ENCODE results near the gene ZEB2.

The ZEB2 gene

DNA sequence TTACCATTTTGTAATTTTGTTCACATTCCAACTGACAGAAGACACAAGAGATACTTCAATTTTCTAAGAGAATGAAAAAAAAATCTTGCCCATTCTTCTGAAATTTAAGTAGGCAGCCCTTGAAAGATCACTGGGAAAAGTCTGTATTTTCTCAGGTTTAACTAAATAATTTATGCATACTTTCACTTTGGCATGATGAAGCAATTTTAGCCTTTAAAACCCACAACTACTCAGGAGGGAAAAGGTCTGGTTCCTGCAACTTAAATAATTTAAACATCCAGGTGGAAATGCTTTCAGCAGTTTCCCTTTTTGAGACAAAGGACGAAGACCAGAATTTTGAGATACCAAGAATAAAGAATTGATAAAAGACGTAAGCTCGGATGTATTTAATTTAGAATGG is 61.4 kb downstream of the ZEB2 start:
- TF ChIP-seq, protein P1, sequence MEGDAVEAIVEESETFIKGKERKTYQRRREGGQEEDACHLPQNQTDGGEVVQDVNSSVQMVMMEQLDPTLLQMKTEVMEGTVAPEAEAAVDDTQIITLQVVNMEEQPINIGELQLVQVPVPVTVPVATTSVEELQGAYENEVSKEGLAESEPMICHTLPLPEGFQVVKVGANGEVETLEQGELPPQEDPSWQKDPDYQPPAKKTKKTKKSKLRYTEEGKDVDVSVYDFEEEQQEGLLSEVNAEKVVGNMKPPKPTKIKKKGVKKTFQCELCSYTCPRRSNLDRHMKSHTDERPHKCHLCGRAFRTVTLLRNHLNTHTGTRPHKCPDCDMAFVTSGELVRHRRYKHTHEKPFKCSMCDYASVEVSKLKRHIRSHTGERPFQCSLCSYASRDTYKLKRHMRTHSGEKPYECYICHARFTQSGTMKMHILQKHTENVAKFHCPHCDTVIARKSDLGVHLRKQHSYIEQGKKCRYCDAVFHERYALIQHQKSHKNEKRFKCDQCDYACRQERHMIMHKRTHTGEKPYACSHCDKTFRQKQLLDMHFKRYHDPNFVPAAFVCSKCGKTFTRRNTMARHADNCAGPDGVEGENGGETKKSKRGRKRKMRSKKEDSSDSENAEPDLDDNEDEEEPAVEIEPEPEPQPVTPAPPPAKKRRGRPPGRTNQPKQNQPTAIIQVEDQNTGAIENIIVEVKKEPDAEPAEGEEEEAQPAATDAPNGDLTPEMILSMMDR (IDR thresholded peaks at IDR 0.05; ENCODE audit: low read depth, low read length): no peak
- no peak overlapping the region for H3K4me3 ChIP-seq (ENCODE audit: low read depth, low read length)

DNA sequence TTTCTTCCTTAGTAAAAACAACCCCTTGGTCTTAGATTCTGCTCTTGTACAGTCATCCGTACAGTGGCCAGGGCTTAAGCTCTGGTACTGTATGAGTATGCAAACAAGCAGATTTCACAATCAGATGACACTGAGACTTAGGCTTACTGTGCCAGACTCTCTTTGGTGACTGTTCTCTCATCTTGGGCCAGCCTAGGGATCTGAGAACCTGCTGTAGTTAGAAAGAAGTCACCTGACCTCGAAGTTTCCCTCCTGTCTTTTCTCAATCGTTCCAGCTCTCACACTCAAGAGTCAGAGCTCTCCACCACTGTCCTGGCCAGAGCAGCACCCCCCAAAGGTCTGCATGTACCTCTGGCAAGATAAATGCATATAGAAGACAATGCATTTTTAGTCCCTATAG is 63.2 kb downstream of the ZEB2 start:
- TF ChIP-seq, protein P1 (IDR thresholded peaks at IDR 0.05; ENCODE audit: low read depth, low read length): no peak
- H3K4me3 ChIP-seq (ENCODE audit: low read depth, low read length): no peak overlapping the region

DNA sequence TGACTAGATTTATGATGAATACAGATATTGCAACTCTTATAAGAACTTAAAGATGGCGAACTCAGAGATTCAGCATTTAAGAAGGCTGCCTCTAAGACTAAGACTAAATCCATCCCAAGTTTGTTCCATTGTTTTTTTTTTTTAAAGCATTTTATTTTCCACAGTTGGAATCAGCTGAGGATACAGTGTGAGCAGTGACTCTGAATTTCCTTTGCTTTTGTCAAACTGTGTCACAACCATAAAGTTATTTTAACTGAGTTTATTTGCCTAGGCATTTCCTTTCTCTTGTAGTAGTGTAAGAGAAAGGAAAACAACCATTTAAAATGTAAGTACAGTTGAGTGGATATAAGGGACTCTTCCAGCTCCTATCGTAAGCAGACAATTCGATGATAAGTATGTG is 63.9 kb downstream of the ZEB2 start:
- no peak overlapping the region for H3K4me3 ChIP-seq (ENCODE audit: low read depth, low read length)
- TF ChIP-seq, protein P1 (IDR thresholded peaks at IDR 0.05; ENCODE audit: low read depth, low read length): no peak

DNA sequence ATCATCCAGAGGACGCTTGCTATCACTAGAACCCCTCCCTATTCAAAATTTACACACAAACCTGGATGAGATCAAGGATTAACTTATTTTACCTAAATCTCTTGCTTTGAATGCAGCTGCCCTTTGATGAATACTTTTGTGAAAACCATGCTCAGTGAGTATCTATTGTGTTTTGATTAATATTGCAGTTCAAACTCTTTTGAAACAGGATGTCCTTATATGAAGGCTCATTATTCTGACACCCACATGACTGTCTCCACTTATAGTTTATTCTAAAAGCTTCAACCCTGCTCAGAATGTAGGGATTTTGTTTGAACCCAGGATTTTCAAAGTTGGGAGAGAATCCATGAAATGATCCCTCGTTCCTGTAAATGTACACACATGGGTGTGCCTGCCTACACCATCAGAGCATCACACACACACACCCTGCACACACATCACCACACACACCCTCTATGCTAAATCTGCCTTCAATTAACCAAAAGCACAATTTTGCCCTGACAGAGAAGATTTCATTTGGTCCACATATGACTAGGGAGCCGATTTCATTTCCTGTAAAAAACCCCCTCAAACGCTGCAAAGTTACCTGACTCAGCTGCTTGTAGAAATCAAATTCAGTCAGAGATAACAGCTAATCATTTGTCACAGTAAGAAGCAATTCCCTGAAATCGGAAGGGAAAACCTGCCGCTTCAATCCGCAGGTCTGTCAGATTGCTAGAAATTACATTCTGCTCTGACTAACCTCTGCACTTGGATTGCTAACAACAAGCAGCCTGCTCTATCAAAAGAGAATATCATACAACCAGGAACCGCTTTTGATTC is 65.2 kb downstream of the ZEB2 start:
- TF ChIP-seq, protein P1 (IDR thresholded peaks at IDR 0.05; ENCODE audit: low read depth, low read length): no peak
- H3K4me3 ChIP-seq (ENCODE audit: low read depth, low read length): no peak overlapping the region

DNA sequence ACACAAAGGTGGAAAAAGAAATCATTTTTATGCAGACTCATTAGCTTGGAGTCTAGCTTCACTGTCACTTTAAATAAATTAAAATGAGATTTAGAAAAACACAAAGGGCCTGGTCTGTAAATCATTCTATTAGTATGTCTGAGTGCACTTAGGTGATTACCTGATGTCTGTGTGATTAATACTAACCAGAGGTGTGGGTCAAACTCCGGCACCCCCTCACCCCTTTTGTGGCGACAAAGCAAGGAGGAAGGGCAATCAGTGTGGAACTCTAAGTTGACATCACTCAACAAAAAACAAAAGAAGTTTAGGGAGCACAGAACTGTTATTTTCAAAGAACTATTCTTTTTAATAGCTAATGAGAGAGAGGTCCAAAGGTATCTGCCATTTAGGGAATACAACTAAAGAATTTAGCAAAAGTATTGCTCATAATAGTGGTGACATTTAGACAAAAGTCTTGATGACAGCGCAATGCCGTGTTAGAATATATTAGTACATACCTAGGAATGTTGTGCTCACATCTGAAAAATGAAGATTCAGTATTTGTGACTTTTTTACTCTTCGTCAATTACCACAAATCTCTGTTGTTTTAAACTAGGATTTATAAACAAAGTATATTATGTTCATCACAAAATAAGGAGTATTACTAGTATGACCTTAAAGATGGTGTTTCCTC is 66.3 kb downstream of the ZEB2 start:
- TF ChIP-seq, protein P1 (IDR thresholded peaks at IDR 0.05; ENCODE audit: low read depth, low read length): no peak
- H3K4me3 ChIP-seq (ENCODE audit: low read depth, low read length): peak overlapping the region; percentile 48; the same call in 1 of the 2 replicates

DNA sequence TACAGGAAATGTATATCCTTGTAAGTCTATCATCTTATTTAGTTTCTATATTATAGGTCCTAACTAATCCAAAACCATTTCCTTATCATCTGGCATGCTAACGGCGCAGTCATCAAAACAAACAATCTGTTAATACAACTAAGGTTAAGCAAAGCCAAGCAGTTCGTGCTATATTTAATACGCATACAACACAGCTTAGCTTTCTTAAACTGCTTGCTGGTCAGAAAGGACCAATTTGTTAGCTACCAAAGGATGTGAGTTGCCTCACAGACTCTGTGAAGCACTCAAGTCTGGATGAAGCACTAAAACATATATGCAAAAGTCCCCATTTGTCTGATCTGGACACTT is 67.0 kb downstream of the ZEB2 start:
- TF ChIP-seq, protein P1 (IDR thresholded peaks at IDR 0.05; ENCODE audit: low read depth, low read length): no peak
- peak overlapping the region; percentile 48 for H3K4me3 ChIP-seq (ENCODE audit: low read depth, low read length)

Data from WI38 (cell line).